NCI-H128 (cell line): ENCODE results near the gene CCSER1.
"Not testable (repeated sequence)": the region's sequence is repeated elsewhere in the genome, so short reads cannot be mapped to it uniquely, and the experiment has no call there.

Experiments
- DNase-seq: peaks from one replicate; lab custom pipeline; 2025; ENCODE audit not compliant: unreplicated experiment; lab: John Stamatoyannopoulos, UW

CCSER1 gene

DNA sequence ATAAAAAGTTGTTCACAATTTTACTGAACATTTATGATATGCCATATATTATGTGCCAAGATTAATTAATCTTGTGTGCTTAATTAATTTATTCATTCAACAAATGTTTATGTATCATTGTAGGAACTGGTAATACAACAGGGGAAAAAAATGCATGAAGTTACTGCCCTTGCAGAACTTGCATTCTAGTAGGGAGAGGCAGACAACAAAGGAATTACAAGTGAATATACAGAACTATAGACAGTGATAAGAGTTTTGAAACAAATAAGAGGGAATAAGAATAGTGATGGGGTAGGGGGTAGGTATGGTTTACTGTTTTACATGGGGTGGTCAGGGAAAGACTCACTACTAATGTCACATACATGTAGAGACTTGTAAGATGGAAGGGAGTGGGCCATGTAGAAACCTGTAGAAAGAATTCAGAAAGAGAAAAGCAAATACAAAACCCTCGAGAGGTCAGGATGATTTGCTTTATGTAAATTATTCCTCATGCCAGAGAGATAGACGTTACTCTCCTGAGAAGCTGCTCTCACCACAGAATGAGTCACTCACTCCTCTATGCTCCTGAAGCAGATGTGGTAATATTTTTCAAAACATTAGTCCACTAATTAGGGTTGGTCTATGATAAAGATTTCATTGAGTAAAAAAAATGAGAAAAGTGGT lies 1321.6 kb downstream of the CCSER1 start:
- no peak for DNase-seq

DNA sequence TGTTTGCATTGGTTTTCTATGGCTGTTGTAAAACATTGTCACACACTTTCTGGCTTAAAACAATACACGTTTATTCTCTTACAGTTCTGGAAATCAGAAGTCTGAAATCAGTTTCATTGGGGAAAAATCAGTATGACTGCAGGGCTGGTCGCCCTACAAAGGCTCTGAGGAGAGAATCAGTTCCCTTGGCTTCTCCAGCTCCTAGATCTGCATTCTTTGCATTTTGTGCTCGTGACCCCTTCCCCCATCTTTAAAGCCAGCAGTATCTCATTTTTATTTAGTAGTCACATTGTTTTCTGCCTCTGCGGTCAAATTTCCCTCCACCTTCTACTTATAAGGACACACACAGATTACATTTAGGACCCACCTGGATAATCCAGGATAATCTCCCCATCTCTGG lies 1326.9 kb downstream of the CCSER1 start:
- no peak for DNase-seq

- not testable (repeated sequence) for DNase-seq
Measured at GRCh38 chr4:91462566-91462965, 1335.4 kb downstream of the CCSER1 start.

DNA sequence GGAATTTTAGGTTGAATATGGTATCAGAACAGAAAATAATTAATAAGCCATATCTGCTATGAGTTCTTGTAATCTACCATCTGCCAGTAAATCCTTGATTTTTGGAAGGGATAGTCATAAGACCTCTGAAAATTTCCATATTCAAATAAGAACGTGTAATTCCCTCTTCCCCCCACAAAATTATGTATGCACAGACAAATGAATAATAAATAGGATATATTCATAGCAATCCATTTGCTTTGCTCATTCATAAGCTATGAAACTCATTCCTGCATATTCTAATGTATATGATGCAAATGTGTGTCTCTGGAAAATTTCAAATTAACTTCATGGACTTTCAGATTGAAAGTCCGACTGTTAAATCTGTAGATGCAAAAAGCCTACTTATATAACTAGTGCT lies 1343.5 kb downstream of the CCSER1 start:
- no peak for DNase-seq

- DNase-seq, result no peak
Measured at GRCh38 chr4:91471280-91471679, 1344.1 kb downstream of the CCSER1 start.

DNA sequence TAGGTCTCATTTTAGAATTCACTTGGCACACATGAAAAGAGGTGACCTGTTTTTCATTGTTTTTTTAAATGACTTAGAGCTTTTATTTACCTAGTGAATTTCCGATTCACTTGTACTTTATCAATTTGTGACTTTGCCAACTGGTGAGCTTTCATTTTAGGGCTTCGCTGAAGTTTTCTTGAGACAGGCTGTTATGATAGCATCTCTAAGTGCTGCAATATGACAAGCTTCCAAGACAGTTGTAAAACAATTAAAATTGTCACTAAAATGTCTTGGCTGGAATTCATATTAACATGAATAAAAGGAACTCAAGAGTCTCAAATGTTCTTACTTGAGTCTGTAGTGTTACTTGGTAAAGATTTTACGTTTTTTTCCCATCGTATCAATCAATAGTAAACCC lies 1344.9 kb downstream of the CCSER1 start:
- DNase-seq, result no peak

DNA sequence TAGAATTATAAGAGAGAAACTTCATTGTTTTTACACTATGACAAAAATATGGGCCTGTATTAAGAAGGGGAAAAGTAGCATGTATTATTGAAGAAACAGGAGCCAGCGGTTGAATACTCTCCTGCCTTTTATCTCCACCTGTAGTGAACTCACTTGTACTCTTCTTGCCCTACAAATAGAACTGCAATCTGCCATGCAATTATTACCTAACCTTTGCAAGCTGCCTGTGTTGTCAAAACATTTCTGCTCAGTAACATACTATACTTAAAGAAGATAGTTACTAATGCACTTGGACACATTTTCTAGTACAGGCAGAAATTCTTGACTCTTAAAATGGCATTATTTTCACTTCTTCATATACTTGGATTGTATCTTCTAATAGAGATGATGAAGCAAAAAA lies 1358.2 kb downstream of the CCSER1 start:
- DNase-seq, result no peak

- no peak for DNase-seq
Measured at GRCh38 chr4:91488946-91489345, 1361.8 kb downstream of the CCSER1 start.

DNA sequence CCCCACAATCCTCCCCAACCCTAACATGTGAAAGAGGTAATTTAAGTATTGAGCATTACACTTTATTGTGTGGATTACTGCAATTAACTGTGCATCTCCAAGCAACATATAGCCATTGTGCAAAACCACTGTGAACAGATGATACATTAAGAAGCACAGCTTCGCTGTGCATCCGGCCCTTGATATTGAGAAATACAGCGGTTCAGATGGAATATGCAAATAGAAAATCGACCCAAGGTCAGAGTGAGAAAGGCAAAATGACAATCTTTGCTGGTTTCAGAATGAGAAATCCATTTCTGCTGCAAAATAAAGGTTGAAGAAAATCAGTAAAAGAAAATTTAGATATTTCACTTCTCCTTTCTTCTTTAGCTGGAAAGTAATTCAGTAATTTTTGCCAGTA lies 1370.7 kb downstream of the CCSER1 start:
- no peak for DNase-seq

GRCh38 chr4:91502365-91502764 lies 1375.2 kb downstream of the CCSER1 start:
- no peak for DNase-seq

DNA sequence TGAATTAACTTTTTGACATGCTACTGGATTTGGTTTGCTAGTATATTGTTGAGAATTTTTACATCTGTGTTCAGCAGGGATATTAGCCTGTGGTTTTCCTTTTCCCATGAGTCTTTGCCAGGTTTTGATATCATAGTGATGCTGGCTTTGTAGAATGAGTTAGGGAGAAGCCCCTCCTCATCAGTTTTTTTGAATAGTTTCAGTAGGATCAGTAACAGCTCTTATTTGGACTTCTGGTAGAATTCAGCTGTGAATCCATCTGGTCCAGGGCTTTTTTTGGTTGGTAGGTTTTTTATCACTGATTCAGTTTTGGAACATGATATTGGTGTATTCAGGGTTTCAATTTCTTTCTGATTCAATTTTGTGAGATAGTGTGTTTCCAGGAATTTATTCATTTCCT lies 1386.1 kb downstream of the CCSER1 start:
- DNase-seq, result no peak

DNA sequence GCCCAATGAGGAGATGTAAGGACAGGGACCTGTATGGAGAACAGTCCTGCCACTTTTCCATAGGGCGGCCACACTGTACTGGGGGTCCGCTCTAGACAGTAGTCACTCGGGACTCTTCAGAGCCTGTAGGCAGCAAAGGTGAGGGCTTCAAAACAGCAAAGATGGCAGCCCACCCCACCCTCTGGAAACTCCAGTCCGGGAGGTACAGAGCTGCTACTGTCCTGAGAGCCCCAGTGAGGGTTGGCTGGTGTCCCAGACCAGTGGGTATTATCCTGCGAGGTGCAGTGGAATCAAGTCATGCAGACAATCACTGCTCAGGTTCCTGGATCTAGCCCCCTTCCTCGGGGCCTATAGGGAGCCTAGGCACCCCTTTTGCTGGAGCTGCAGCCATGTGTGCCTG lies 1392.0 kb downstream of the CCSER1 start:
- DNase-seq, result no peak

DNA sequence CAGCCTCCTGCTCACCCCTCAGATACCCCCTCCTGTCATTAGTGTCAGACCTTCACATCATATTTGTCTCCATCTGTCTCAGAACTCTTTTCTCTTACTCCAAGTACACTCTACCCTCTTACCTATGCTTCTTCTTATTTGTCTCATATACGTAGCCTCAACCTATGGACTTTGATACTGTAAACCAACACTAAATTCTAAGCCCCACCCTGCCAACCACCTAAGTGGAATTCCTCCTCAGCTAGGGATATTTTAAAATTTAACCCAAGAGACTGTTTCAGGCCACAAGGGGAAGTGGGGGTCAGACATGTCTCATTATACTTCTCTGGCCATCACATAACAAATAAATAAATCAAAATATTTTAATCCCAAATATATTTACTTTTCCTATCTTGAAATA lies 1398.4 kb downstream of the CCSER1 start:
- no peak for DNase-seq

GRCh38 chr4:91527056-91527455 lies 1399.9 kb downstream of the CCSER1 start:
- DNase-seq, result no peak

GRCh38 chr4:91567594-91567993 lies 1440.4 kb downstream of the CCSER1 start:
- no peak for DNase-seq

DNA sequence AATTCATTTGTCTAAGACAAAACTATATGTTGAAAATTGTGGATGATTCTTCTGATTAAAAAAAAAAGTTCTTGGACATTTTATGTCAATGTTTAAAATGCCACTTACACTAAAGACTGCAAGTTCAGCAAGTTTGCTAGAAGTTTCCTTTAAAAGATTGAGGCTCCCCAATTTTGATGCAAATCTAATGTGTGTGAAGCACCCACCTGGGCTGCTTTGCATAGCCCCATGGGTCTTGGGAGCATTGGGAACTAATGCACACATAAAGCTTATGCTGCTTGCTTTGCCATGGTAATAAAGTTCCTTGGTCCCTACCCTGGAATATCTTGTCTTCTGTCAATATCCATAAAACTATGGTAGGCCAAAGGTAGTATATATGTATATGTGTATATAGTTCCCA lies 1450.7 kb downstream of the CCSER1 start:
- DNase-seq, result no peak

GRCh38 chr4:91590260-91590659 lies 1463.1 kb downstream of the CCSER1 start:
- no peak for DNase-seq

DNA sequence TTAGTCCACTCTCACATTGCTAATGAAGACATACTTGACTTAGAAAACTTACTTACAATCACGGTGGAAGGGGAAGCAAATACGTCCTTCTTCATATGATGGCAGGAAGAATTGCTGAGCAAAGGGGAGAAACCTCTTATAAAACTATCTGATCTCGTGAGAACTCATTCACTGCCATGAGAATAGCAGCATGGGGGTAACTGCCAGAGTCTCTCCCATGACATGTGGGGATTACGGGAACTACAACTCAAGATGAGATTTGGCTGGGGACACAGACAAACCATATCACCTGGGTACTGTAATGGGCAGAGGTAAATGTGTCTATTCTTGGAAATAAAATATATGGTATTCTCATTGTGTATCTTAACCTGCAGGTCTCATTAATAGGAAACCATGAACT lies 1464.9 kb downstream of the CCSER1 start:
- DNase-seq, result no peak

DNA sequence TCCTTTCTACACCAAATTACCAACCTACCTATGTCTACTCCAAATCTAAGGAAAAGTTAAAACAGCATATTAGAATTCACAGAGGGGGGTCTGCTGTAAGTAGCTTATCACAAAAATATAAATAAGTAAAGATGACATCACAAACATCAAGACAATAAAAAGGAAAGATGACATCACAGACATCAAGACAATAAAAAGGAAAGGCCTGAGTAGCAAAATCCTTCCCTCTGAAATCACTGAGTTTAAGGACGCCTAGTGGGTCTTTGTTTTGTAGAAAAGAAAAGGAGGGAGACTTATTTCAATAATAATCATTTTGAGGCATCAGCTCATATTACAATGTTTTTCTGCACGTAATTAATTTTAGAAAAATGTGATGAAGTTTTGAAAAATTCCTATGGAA lies 1469.5 kb downstream of the CCSER1 start:
- DNase-seq, result no peak

DNA sequence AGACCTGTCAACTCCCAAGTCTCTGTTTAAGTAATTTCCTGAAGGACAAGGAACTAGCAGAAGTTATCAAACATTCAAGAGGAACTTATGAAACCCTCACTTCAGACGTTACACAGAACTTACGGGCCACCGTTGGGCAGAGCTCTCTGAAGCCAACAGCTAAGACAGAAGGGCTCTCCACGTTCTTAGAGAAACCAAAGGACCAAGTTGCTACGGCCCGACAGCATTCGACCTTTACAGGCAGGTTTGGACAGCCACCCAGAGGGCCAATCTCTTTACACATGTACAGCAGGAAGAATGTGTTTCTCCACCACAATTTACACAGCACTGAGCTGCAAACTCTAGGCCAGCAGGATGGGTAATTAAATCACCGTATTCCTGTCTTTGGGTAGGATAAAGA lies 1471.5 kb downstream of the CCSER1 start:
- DNase-seq, result no peak

DNA sequence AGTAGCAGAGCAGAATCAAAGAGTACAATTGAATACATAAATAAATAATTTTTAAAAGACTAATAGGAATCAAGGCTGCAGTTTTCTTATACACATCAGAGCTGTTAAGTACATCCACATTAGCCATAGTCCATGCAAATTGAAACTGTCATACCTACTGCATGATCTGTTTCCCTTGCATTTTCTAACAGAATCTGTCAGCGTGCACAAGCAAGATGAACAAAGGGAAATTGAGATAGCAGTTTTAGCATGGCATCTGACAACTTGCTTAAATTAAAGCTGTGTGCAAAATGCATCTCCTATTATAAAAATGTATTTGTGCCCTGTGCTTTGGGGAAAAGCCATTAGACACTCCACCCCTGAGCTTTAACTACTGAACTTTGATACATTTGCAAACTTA lies 1473.1 kb downstream of the CCSER1 start:
- no peak for DNase-seq

GRCh38 chr4:91601401-91601800 lies 1474.2 kb downstream of the CCSER1 start:
- DNase-seq, result no peak

GRCh38 chr4:91611782-91612181 lies 1484.6 kb downstream of the CCSER1 start:
- DNase-seq, result no peak

DNA sequence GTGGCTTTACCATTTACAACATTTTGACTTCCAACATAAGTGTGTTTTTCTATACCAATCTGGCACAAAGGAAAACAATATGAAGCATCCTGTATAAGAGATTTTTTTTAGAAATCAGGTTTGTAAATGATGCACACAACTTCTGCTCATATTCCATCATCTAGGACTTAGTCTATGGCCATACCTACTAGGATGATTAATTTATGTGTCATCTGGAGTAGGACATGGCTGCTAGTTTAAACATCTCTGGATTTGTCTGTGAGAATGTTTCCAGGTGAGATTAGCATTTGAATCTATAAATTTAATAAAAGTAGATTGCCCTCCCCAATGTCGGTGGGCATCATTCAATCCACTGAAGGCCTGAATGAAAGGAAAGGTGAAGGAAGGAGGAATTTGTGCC lies 1493.8 kb downstream of the CCSER1 start:
- DNase-seq, result no peak
